Measurements from ENCODE around the gene POLK. TPM values are rescaled to one million over a fixed set of nuclear protein-coding genes. Genes with fewer than 3 reads are reported as not detected.

POLK gene
- total RNA-seq (2014; rRNA removed; shearing (Covaris generic)) = 14.7 and 17.1 TPM in 2 replicates

GRCh38 chr5:75511435-75512382 is at the start of gene POLK, which contains the start of gene CERT1:
POLK (plus strand) TSS chr5:75511891.
CERT1 (minus strand) TSS chr5:75511629; CDS start chr5:75511207, 422 bp downstream.

DNA sequence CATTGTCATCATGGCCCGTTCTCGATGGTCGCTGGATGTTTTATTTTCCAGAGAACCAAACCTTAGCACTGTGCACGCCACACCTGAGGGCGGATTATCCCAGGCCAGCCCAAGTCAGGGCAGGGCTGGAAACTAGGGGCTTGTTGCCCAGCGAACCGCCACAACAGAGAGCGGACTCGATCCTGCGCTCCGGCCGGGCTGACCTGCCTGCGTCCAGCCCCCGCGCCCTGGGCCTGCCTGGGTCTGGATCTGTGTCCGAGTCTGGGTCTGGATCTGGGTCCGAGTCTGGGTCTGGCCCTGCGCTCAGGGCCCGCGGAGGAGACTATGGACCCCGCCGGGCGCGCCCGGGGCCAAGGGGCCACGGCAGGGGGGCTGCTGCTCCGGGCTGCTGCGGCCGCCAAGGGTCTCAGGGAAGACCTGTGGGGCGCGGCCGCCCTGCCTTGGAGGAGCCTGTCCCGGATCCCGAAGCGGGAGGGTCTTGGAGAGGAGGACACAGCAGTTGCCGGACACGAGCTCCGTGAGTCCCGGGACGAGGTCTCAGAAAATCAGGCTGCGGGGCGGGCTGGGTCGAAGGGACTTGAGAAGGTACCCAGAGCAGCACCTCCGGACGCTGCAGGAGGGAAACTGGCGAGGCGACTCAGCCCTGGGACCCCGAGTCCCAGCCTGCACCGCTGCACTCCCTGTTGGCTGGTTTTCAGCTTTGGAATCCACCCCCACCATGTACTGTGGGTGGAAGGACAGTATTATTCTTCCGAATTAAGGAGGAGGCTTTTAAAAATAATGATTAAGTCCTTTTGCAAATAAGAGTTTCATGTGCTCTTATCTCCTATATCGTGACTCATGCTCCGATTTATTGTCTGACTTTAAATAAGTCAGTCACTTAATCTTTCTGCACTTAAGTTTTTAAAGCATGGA is 99.9 kb downstream of the POLK start, which contains the start of gene ANKDD1B:
Gene ANKDD1B (plus strand): TSS at position 143 of the 915 bp plus-strand sequence. CDS start 182 bp downstream, at position 325.

Small RNAs within 50 kb of the gene (small RNA-seq; reads per million reads assigned to genes)
- not detected for gene RNU7-175P

Other genes starting within 250 kb of the POLK start
- 53.4 and 55.0 TPM in 2 replicates for gene HMGCR, start 174.7 kb upstream of the POLK start, total RNA-seq (2014; rRNA removed; shearing (Covaris generic))
- gene CERT1, start 262 bp upstream of the POLK start, total RNA-seq (2014; rRNA removed; shearing (Covaris generic)) = 10.6 and 16.2 TPM in 2 replicates
- 0.11 and 0.64 TPM in 2 replicates for gene ANKDD1B, start 99.6 kb downstream of the POLK start, total RNA-seq (2014; rRNA removed; shearing (Covaris generic))
- gene POC5, start 205.5 kb downstream of the POLK start, total RNA-seq (2014; rRNA removed; shearing (Covaris generic)) = 9.0 and 11.0 TPM in 2 replicates

Data from A375 (cell line).